A549 (cell line): ENCODE results near the gene NFATC2. TPM values are rescaled to one million over a fixed set of nuclear protein-coding genes. Genes with fewer than 3 reads are reported as not detected.

Experiments used
- ATAC-seq, 2 experiments: fragments of 200-7000 bp in 1 of 2; fragments of >200 bp in 1 of 2; cut with Nextera tagmentation in 1 of 2; cut with Tn5 transposase in 1 of 2; 3 replicates each; pipeline versions ENCODE4 v1.8.0 to v1.9.1; 2018 to 2020; ENCODE audit warnings: mild to moderate bottlenecking in 1 of 2, moderate library complexity in 1 of 2
- CTCF ChIA-PET: fragments of 300-600 bp; sonication (Branson Sonifier 250); formaldehyde crosslinking; extraction: SDS; loops from one replicate; lab custom pipeline; 2021; ENCODE audit warnings: antibody characterized with exemption, inconsistent platforms; lab: Yijun Ruan, JAX
- POLR2A ChIA-PET: fragments of 350-600 bp; formaldehyde crosslinking; extraction: SDS; loops from one replicate; lab custom pipeline; 2021; ENCODE audit warnings: antibody characterized with exemption, inconsistent platforms; lab: Yijun Ruan, JAX
- DNase-seq, 2 experiments: peaks; one replicate each; pipeline versions ENCODE4 v3.0.0 to v3.0.0-alpha.2; 2011 to 2016; ENCODE audit warnings: low read depth in 1 of 2, low spot score in 1 of 2
- FAIRE-seq: peaks from 2 replicates; lab custom pipeline; 2011; peaks lifted over from hg19 to GRCh38; lab: Jason Lieb, UNC
- H3K27ac ChIP-seq, 2 experiments: fragments of >200 bp; sonication (Bioruptor Twin); formaldehyde crosslinking; 3 replicates each; pipeline ENCODE4 v1.5.1; 2016 to 2017
- H3K4me1 ChIP-seq: fragments of >200 bp; sonication (Bioruptor Twin); formaldehyde crosslinking; 3 replicates; pipeline ENCODE4 v1.6.1; 2016
- H3K4me2 ChIP-seq: fragments of >200 bp; sonication (Bioruptor Twin); formaldehyde crosslinking; 3 replicates; pipeline ENCODE4 v1.6.1; 2016
- H3K4me3 ChIP-seq: fragments of >200 bp; sonication (Bioruptor Twin); formaldehyde crosslinking; 3 replicates; pipeline ENCODE4 v1.5.1; 2016
- H3K9me3 ChIP-seq: fragments of >200 bp; sonication (Bioruptor Twin); formaldehyde crosslinking; 3 replicates; pipeline ENCODE4 v1.6.1; 2016
- ATOH8 ChIP-seq: fragments of 250-450 bp; sonication (Bioruptor Pico); IDR thresholded peaks from 2 replicates; pipeline ENCODE4 v1.5.0; 2020; ENCODE audit warnings: low read depth, mild to moderate bottlenecking, moderate library complexity
- CEBPB ChIP-seq, 2 experiments: fragments of >200 bp in 1 of 2; sonication (Bioruptor Twin) in 1 of 2; formaldehyde crosslinking in 1 of 2; IDR thresholded peaks; 2 replicates each; pipeline ENCODE4 v1.6.1; 2012 to 2016
- CHD2 ChIP-seq: fragments of 150-350 bp; IDR thresholded peaks from 2 replicates; pipeline ENCODE4 v1.6.1; 2014; ENCODE audit warnings: low read length; ENCODE audit not compliant: partially characterized antibody
- CTCF ChIP-seq: fragments of >200 bp; sonication (Bioruptor Twin); formaldehyde crosslinking; IDR thresholded peaks from 3 replicates; pipeline ENCODE4 v1.5.1; 2016
- ESRRA ChIP-seq: fragments of 150-350 bp; IDR thresholded peaks from 2 replicates; pipeline ENCODE4 v1.6.1; 2014; ENCODE audit warnings: mild to moderate bottlenecking, low read length, borderline replicate concordance
- HDAC2 ChIP-seq: fragments of 200-600 bp; sonication (generic); IDR thresholded peaks from 2 replicates; pipeline ENCODE4 v1.6.1; 2016
- HEYL ChIP-seq: fragments of 250-450 bp; sonication (Bioruptor Pico); IDR thresholded peaks from 2 replicates; pipeline ENCODE4 v1.8.0; 2021; ENCODE audit warnings: mild to moderate bottlenecking, moderate library complexity
- HMGXB4 ChIP-seq: fragments of 250-450 bp; sonication (Bioruptor Pico); IDR thresholded peaks from 2 replicates; pipeline ENCODE4 v1.5.0; 2021; ENCODE audit warnings: mild to moderate bottlenecking, moderate library complexity, borderline replicate concordance
- HOXA7 ChIP-seq: fragments of 250-450 bp; sonication (Bioruptor Pico); IDR thresholded peaks from 2 replicates; pipeline ENCODE4 v1.5.0; 2020; ENCODE audit warnings: mild to moderate bottlenecking, moderate library complexity
- JUN ChIP-seq, 2 experiments: fragments of >200 bp; sonication (Bioruptor Twin); formaldehyde crosslinking; IDR thresholded peaks; 2 replicates in 1 of 2; 3 replicates in 1 of 2; pipeline ENCODE4 v1.6.1; 2016 to 2017
- KDM1A ChIP-seq: fragments of 200-600 bp; sonication (generic); IDR thresholded peaks from 2 replicates; pipeline ENCODE4 v1.6.1; 2016; ENCODE audit warnings: low read depth, mild to moderate bottlenecking
- KDM5A ChIP-seq: fragments of 200-600 bp; sonication (generic); IDR thresholded peaks from 2 replicates; pipeline ENCODE4 v1.6.1; 2016; ENCODE audit warnings: antibody characterized with exemption, mild to moderate bottlenecking
- MAFK ChIP-seq: fragments of 450-650 bp; IDR thresholded peaks from 2 replicates; pipeline ENCODE4 v1.6.1; 2014; ENCODE audit not compliant: partially characterized antibody
- MAX ChIP-seq: IDR thresholded peaks from 2 replicates; pipeline ENCODE4 v1.6.1; 2012
- NPAS2 ChIP-seq: fragments of 250-450 bp; sonication (Bioruptor Pico); IDR thresholded peaks from 2 replicates; pipeline ENCODE4 v1.8.0; 2022; ENCODE audit warnings: mild to moderate bottlenecking, moderate library complexity, borderline replicate concordance
- PBX3 ChIP-seq: IDR thresholded peaks from 2 replicates; pipeline ENCODE4 v1.6.1; 2012
- POLR2AphosphoS2 ChIP-seq: conservative IDR thresholded peaks from 2 replicates; pipeline ENCODE4 v1.6.1; 2012; ENCODE audit warnings: low read length, improper control_type of control experiment, inconsistent platforms
- RFX5 ChIP-seq: fragments of 450-650 bp; IDR thresholded peaks from 2 replicates; pipeline ENCODE4 v1.7.1; 2014; ENCODE audit warnings: antibody characterized with exemption, mild to moderate bottlenecking, moderate library complexity
- RNF2 ChIP-seq: fragments of 200-600 bp; sonication (generic); IDR thresholded peaks from 2 replicates; pipeline ENCODE4 v1.6.1; 2016; ENCODE audit warnings: low read depth, mild to moderate bottlenecking, antibody characterized with exemption, moderate library complexity, borderline replicate concordance
- SMC3 ChIP-seq: fragments of >200 bp; sonication (Bioruptor Twin); formaldehyde crosslinking; IDR thresholded peaks from 3 replicates; pipeline ENCODE4 v1.6.1; 2018; ENCODE audit warnings: inconsistent platforms
- SREBF2 ChIP-seq: fragments of 450-650 bp; IDR thresholded peaks from 2 replicates; pipeline ENCODE4 v1.6.1; 2014; ENCODE audit warnings: mild to moderate bottlenecking, moderate library complexity
- TFCP2L1 ChIP-seq: fragments of 250-450 bp; sonication (Bioruptor Pico); IDR thresholded peaks from 2 replicates; pipeline ENCODE4 v1.5.0; 2021; ENCODE audit warnings: mild to moderate bottlenecking
- TP53 ChIP-seq: fragments of 250-450 bp; sonication (Bioruptor Pico); IDR thresholded peaks from 2 replicates; pipeline ENCODE4 v1.5.0; 2021; ENCODE audit warnings: mild to moderate bottlenecking, moderate library complexity
- WGBS: methylation state at CpG from one replicate; pipeline ENCODE4 v1.1.6; 2017; ENCODE audit errors: missing lambda C conversion rate; 5-methylcytosine and 5-hydroxymethylcytosine counted together
- polyA plus RNA-seq, 4 experiments: library from polyadenylated mRNA; depleted of rRNA in 3 of 4; stranded (reverse); fragments of >200 nt; fragmentation: RNase III in 1 of 4; extraction: RNeasy Plus Mini Kit Qiagen cat#74134 plus additional on column Dnase treatment in 1 of 4; gene quantifications; 2 replicates in 3 of 4; 3 replicates in 1 of 4; pipeline ENCODE4 v1.2.3, GENCODE V29; 2011 to 2017

The NFATC2 gene
- polyA plus RNA-seq, 2 of the 4 experiments (the other 2 are of a cell fraction): 0.75 to 1.6 TPM

- FAIRE-seq (no peak), ATAC-seq (no peak), DNase-seq (no peak)
- Histone ChIP-seq H3K4me3 (no peak overlapping the region), H3K9me3 (no peaks in the 10 kb centered on the region), H3K27ac (no peak overlapping the region), H3K4me2 (no peak overlapping the region), H3K4me1 (peaks cover 11% of the 10 kb centered on the region; the same call in 2 of the 3 replicates)
- WGBS: 90% methylated on average over 4 of the region's 4 CpGs
- POLR2A ChIA-PET: no interaction called here
- TF ChIP-seq MAX: no peak
- CTCF ChIA-PET: interaction anchor here (0.6 kb wide), 1 partner anchor 111 kb away, joined by 3 read pairs; no protein-coding TSS in a partner anchor
Observed at GRCh38 chr20:51484831-51485230, 57.7 kb downstream of the NFATC2 start.

- TF ChIP-seq CHD2 (no peak), RFX5 (no peak)
- TF ChIP-seq, all 56 proteins: peak for 0
- FAIRE-seq: no peak
- no peak for DNase-seq
- Histone ChIP-seq H3K9me3 (no peaks in the 10 kb centered on the region), H3K4me1 (peaks cover 11% of the 10 kb centered on the region; the same call in 2 of the 3 replicates), H3K4me2 (no peak overlapping the region), H3K4me3 (no peak overlapping the region), H3K27ac (no peak overlapping the region)
- ATAC-seq: no peak
- CTCF ChIA-PET: interaction anchor here (0.6 kb wide), 1 partner anchor 112 kb away, joined by 3 read pairs; no protein-coding TSS in a partner anchor
- POLR2A ChIA-PET: no interaction called here
- 88% methylated on average over 16 of the region's 16 CpGs for WGBS
Observed at GRCh38 chr20:51484141-51484815, 58.2 kb downstream of the NFATC2 start.

GRCh38 chr20:51482836-51483473, 59.6 kb downstream of the NFATC2 start:
- ATAC-seq: no peak
- Histone ChIP-seq H3K4me3 (no peak overlapping the region), H3K4me1 (peaks cover 6% of the 10 kb centered on the region; the same call in 1 of the 3 replicates), H3K4me2 (no peak overlapping the region), H3K9me3 (peaks cover 4% of the 10 kb centered on the region; the same call in 1 of the 3 replicates), H3K27ac (no peak overlapping the region)
- POLR2A ChIA-PET: no interaction called here
- WGBS: 83% methylated on average over 15 of the region's 15 CpGs
- CTCF ChIA-PET: no interaction called here
- DNase-seq: no peak
- FAIRE-seq: no peak
- TF ChIP-seq TP53 (CRISPR knock-in tag) (no peak), POLR2AphosphoS2 (no peak), SREBF2 (no peak), CEBPB (IDR thresholded peaks at IDR 0.05) (no peak)

GRCh38 chr20:51481341-51481914, 61.1 kb downstream of the NFATC2 start:
- DNase-seq (no peak), ATAC-seq (no peak), FAIRE-seq (no peak)
- no peaks in the 10 kb centered on the region for H3K4me1 ChIP-seq
- H3K4me3 ChIP-seq: no peak overlapping the region
- TF ChIP-seq HMGXB4 (CRISPR knock-in tag) (no peak), NPAS2 (CRISPR knock-in tag) (no peak), JUN (IDR thresholded peaks at IDR 0.05) (no peak), CTCF (no peak), MAFK (no peak), HDAC2 (no peak), KDM5A (no peak), ATOH8 (CRISPR knock-in tag) (no peak), SMC3 (no peak), TFCP2L1 (no peak), RNF2 (no peak), HOXA7 (CRISPR knock-in tag) (no peak), HEYL (CRISPR knock-in tag) (no peak), ESRRA (no peak), PBX3 (no peak), KDM1A (no peak)
- POLR2A ChIA-PET: no interaction called here
- CTCF ChIA-PET: interaction anchor here (0.7 to 1.8 kb wide), 3 partner anchors 24 to 847 kb away, joined by 3 to 5 read pairs (median 4); no protein-coding TSS in a partner anchor
- H3K4me2 ChIP-seq: no peak overlapping the region
- peaks cover 17% of the 10 kb centered on the region; the same call in 2 of the 3 replicates for H3K9me3 ChIP-seq
- WGBS: 78% methylated on average over 17 of the region's 17 CpGs
- no peak overlapping the region for H3K27ac ChIP-seq
